CD4-positive, alpha-beta T cell (primary cell): ENCODE measurements around the gene GJB5. TPM values are rescaled to one million over a fixed set of nuclear protein-coding genes. Genes with fewer than 3 reads are reported as not detected.

ENCODE experiments used
- ATAC-seq: fragments of 200-7000 bp; cut with Tn5 transposase; one replicate; pipeline ENCODE4 v1.10.0; 2022; ENCODE audit warnings: mild to moderate bottlenecking; ENCODE audit not compliant: poor library complexity
- CTCF ChIA-PET: fragments of 350-600 bp; sonication (Branson Sonifier 250); formaldehyde crosslinking; loops from one replicate; lab custom pipeline; 2021; ENCODE audit warnings: antibody characterized with exemption, inconsistent platforms; lab: Charles Lee
- POLR2A ChIA-PET: fragments of 350-600 bp; sonication (Branson Sonifier 250); formaldehyde crosslinking; loops from one replicate; lab custom pipeline; 2021; ENCODE audit warnings: antibody characterized with exemption, inconsistent platforms; lab: Charles Lee
- DNase-seq, 14 experiments: peaks; one replicate each; pipeline ENCODE4 v3.0.0-alpha.2; 2013 to 2020; ENCODE audit warnings: mixed read lengths in 2 of 14
- H3K27ac ChIP-seq, 2 donors: one replicate each; pipeline versions ENCODE4 v1.5.1 to v1.7.0; 2013; ENCODE audit warnings: low read length in 2 of 2, low read depth in 1 of 2, mild to moderate bottlenecking in 1 of 2
- H3K27me3 ChIP-seq, 2 experiments: 1 replicate in 1 of 2; 2 replicates in 1 of 2; pipeline versions ENCODE4 v1.6.1 to v1.7.0; 2013; ENCODE audit warnings: low read length in 2 of 2, control low read depth in 1 of 2, mild to moderate bottlenecking in 1 of 2, moderate library complexity in 1 of 2; ENCODE audit not compliant: insufficient read depth in 2 of 2, control insufficient read depth in 1 of 2
- H3K36me3 ChIP-seq: one replicate; pipeline ENCODE4 v1.6.1; 2013; ENCODE audit warnings: low read length, control low read depth; ENCODE audit not compliant: insufficient read depth
- H3K4me1 ChIP-seq: one replicate; pipeline ENCODE4 v1.6.1; 2013; ENCODE audit warnings: low read length, control low read depth; ENCODE audit not compliant: insufficient read depth
- H3K4me3 ChIP-seq: one replicate; pipeline ENCODE4 v1.5.1; 2013; ENCODE audit warnings: mild to moderate bottlenecking, low read length, moderate library complexity
- H3K9me3 ChIP-seq, 2 experiments: 1 replicate in 1 of 2; 2 replicates in 1 of 2; pipeline versions ENCODE4 v1.6.1 to v1.7.0; 2013; ENCODE audit warnings: low read length in 2 of 2, mild to moderate bottlenecking in 2 of 2, control low read depth in 1 of 2, moderate library complexity in 1 of 2; ENCODE audit not compliant: control insufficient read depth in 1 of 2, insufficient read depth in 1 of 2
- H3K27ac Mint-ChIP-seq: one replicate; pipeline ENCODE4 v1.8.0; 2020; ENCODE audit warnings: mixed read lengths
- H3K27me3 Mint-ChIP-seq: one replicate; pipeline ENCODE4 v1.8.0; 2021; ENCODE audit warnings: mixed read lengths
- H3K36me3 Mint-ChIP-seq: one replicate; pipeline ENCODE4 v1.8.0; 2021; ENCODE audit warnings: low read depth, mixed read lengths
- H3K4me1 Mint-ChIP-seq: one replicate; pipeline ENCODE4 v1.8.0; 2021; ENCODE audit warnings: low read depth, mixed read lengths
- H3K4me3 Mint-ChIP-seq: one replicate; pipeline ENCODE4 v1.8.0; 2020; ENCODE audit warnings: mild to moderate bottlenecking, mixed read lengths
- H3K9me3 Mint-ChIP-seq: one replicate; pipeline ENCODE4 v1.8.0; 2020; ENCODE audit warnings: mixed read lengths
- CTCF ChIP-seq: fragments of 200-600 bp; IDR thresholded peaks from one replicate; pipeline ENCODE4 v1.8.0; 2022; ENCODE audit warnings: antibody characterized with exemption, mild to moderate bottlenecking
- intact Hi-C, 2 experiments: fragments of 100-400 bp; cut with DNase I in 1 of 2; cut with micrococcal nuclease in 1 of 2; formaldehyde crosslinking; loops; one replicate each; pipeline versions ENCODE4 v1.15.1 to v1.9.0; 2023 to 2025; cut with DNase I, micrococcal nuclease
- total RNA-seq, 174 experiments: library from RNA in 2 of 174; stranded (reverse) in 2 of 174; gene quantifications; one replicate each; pipeline ENCODE4 v1.2.3 and lab custom pipeline; 2021 to 2026

The GJB5 gene
- total RNA-seq, 2 experiments from 2014 or later = not detected

- peaks cover 0 to under 1% of the 10 kb centered on the region in 2 experiments for H3K27me3 ChIP-seq
- H3K9me3 ChIP-seq = no peaks in the 10 kb centered on the region
- peaks cover 4% of the 10 kb centered on the region for H3K27me3 Mint-ChIP-seq
- no peaks in the 10 kb centered on the region for H3K4me1 Mint-ChIP-seq
- no peak for ATAC-seq
- TF ChIP-seq CTCF = no peak
- no peaks in the 10 kb centered on the region for H3K36me3 ChIP-seq
- ChIA-PET CTCF (no interaction called here), POLR2A (no interaction called here)
- H3K9me3 Mint-ChIP-seq = no peaks in the 10 kb centered on the region
- H3K27ac Mint-ChIP-seq = no peak overlapping the region
- H3K4me3 ChIP-seq = no peak overlapping the region
- no peak overlapping the region for H3K4me3 Mint-ChIP-seq
- H3K4me1 ChIP-seq = no peaks in the 10 kb centered on the region
- no peak overlapping the region for H3K27ac ChIP-seq
- no peak for DNase-seq
- no peaks in the 10 kb centered on the region for H3K36me3 Mint-ChIP-seq
- intact Hi-C loops = no loop called here
Measured at GRCh38 chr1:34749992-34750391, 4.9 kb upstream of the GJB5 start.

DNA sequence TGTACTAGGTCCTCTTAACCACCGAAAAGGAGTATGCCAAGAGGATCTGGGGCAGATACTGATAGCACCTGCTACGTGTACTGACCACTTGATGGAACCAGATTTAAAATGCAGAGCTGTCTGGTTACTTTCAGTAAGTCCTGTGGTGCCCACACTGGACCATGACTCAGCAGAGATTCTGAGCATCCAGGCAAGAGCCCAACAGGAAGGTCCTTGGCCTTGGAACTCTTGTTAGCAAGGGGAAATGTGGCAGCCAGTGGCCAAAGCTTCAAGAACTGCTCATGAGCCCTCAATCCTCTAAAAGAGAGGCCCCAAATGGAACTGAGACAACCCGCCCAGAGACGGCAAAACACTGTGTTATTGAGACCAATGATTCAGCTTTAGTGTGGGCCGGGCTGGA, 4.2 kb upstream of the GJB5 start:
- TF ChIP-seq CTCF = no peak

DNA sequence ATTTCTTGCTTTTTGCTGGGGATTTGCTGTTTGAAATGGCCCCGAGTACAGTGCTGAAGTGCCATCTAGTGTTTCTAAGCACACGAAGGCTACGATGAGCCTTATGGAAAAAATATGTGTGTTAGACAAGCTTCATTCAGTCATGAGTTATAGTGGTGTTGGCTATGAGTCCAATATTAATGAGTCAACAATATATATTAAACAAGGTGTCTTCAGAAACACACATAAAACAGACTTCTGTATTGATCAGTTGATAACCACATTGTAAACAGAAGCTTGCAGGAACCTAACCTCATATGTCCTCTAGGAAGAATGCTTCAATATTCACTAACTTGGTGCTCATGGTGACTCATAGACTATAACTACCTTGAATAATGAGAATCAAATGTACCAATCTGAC, 1.7 kb upstream of the GJB5 start:
- no peaks in the 10 kb centered on the region for H3K9me3 ChIP-seq
- H3K36me3 ChIP-seq = no peaks in the 10 kb centered on the region
- no peaks in the 10 kb centered on the region for H3K4me1 Mint-ChIP-seq
- H3K27me3 ChIP-seq = peaks cover 0 to 2% of the 10 kb centered on the region in 2 experiments
- TF ChIP-seq CTCF = no peak
- no peaks in the 10 kb centered on the region for H3K36me3 Mint-ChIP-seq
- ChIA-PET CTCF (no interaction called here), POLR2A (no interaction called here)
- H3K9me3 Mint-ChIP-seq = no peaks in the 10 kb centered on the region
- intact Hi-C loops = no loop called here
- H3K27ac ChIP-seq = no peak overlapping the region
- H3K4me3 Mint-ChIP-seq = no peak overlapping the region
- no peaks in the 10 kb centered on the region for H3K4me1 ChIP-seq
- ATAC-seq (no peak), DNase-seq (no peak)
- H3K27ac Mint-ChIP-seq = no peak overlapping the region
- no peak overlapping the region for H3K4me3 ChIP-seq
- H3K27me3 Mint-ChIP-seq = peaks cover 7% of the 10 kb centered on the region

More for the DNA sequence above, 4.2 kb upstream of the GJB5 start:
- ChIA-PET POLR2A (no interaction called here), CTCF (no interaction called here)
- H3K36me3 Mint-ChIP-seq = no peaks in the 10 kb centered on the region
- no peaks in the 10 kb centered on the region for H3K4me1 ChIP-seq
- H3K27ac Mint-ChIP-seq = no peak overlapping the region
- H3K4me3 Mint-ChIP-seq = no peak overlapping the region
- no peak overlapping the region for H3K27ac ChIP-seq
- no peak overlapping the region for H3K4me3 ChIP-seq
- no peaks in the 10 kb centered on the region for H3K4me1 Mint-ChIP-seq
- H3K27me3 ChIP-seq = peaks cover 0 to 2% of the 10 kb centered on the region in 2 experiments
- intact Hi-C loops = no loop called here
- H3K9me3 Mint-ChIP-seq = no peaks in the 10 kb centered on the region
- no peak for ATAC-seq
- no peak for DNase-seq
- H3K27me3 Mint-ChIP-seq = peaks cover 4% of the 10 kb centered on the region
- H3K9me3 ChIP-seq = no peaks in the 10 kb centered on the region
- H3K36me3 ChIP-seq = no peaks in the 10 kb centered on the region
